ENCODE data around the gene DHX16. TPM values are rescaled to one million over a fixed set of nuclear protein-coding genes. Genes with fewer than 3 reads are reported as not detected.
"Not testable (repeated sequence)": the region's sequence is repeated elsewhere in the genome, so short reads cannot be mapped to it uniquely, and the experiment has no call there.

DHX16 gene
- polyA plus RNA-seq (ENCODE audit: insufficient read length in 4 of 4) = 10 to 100 TPM; 35.9 to 44.1 (median 40.8) TPM

- DNase-seq (ENCODE audit: low read depth in 4 of 4, low spot score in 3 of 4) = peak; percentile 96 to 98 (median 98)
Observed at GRCh38 chr6:30672445-30673253, at the start of gene DHX16. Gene DHX16, minus strand, starts transcription at chr6:30673006. Its CDS starts 165 bp downstream, at chr6:30672841.

- not testable (repeated sequence) for DNase-seq (ENCODE audit: low read depth in 4 of 4, low spot score in 3 of 4)
Observed at GRCh38 chr6:30722025-30722279, 49.1 kb upstream of the DHX16 start.

- peak in 3 of 4 donors; percentile 83 to 88 (median 83) for DNase-seq (ENCODE audit: low read depth in 4 of 4, low spot score in 3 of 4)
Observed at GRCh38 chr6:30721198-30722024, 48.6 kb upstream of the DHX16 start.

GRCh38 chr6:30720738-30721197 is 48.0 kb upstream of the DHX16 start:
- peak in 1 of 4 donors; percentile 39 for DNase-seq (ENCODE audit: low read depth in 4 of 4, low spot score in 3 of 4)

GRCh38 chr6:30719791-30720737 is 47.3 kb upstream of the DHX16 start, which contains the start of gene TUBB:
Gene TUBB, plus strand, starts transcription at chr6:30720352. Its CDS starts 155 bp downstream, at chr6:30720507.
- DNase-seq (ENCODE audit: low read depth in 4 of 4, low spot score in 3 of 4) = peak; percentile 93 to 96 (median 95)

- DNase-seq (ENCODE audit: low read depth in 4 of 4, low spot score in 3 of 4) = no peak
Observed at GRCh38 chr6:30719356-30719755, 46.5 kb upstream of the DHX16 start.

- not testable (repeated sequence) for DNase-seq (ENCODE audit: low read depth in 4 of 4, low spot score in 3 of 4)
Observed at GRCh38 chr6:30717845-30718720, 45.3 kb upstream of the DHX16 start.

- DNase-seq (ENCODE audit: low read depth in 4 of 4, low spot score in 3 of 4) = peak; percentile 94 to 99 (median 98)
Observed at GRCh38 chr6:30717129-30717844, 44.5 kb upstream of the DHX16 start, which contains the start of gene MDC1. Gene MDC1, minus strand, starts transcription at chr6:30717281. Its CDS starts 2,106 bp downstream, at chr6:30715175.

GRCh38 chr6:30716879-30717128 is 44.0 kb upstream of the DHX16 start:
- DNase-seq (ENCODE audit: low read depth in 4 of 4, low spot score in 3 of 4) = peak in 1 of 4 donors; percentile 29

- DNase-seq (ENCODE audit: low read depth in 4 of 4, low spot score in 3 of 4) = no peak
Observed at GRCh38 chr6:30714263-30714662, 41.5 kb upstream of the DHX16 start.

GRCh38 chr6:30712441-30712945 is 39.7 kb upstream of the DHX16 start:
- DNase-seq (ENCODE audit: low read depth in 4 of 4, low spot score in 3 of 4) = no peak

- no peak for DNase-seq (ENCODE audit: low read depth in 4 of 4, low spot score in 3 of 4)
Observed at GRCh38 chr6:30711758-30712380, 39.1 kb upstream of the DHX16 start.

GRCh38 chr6:30709101-30709868 is 36.5 kb upstream of the DHX16 start:
- DNase-seq (ENCODE audit: low read depth in 4 of 4, low spot score in 3 of 4) = no peak

GRCh38 chr6:30707281-30707850 is 34.6 kb upstream of the DHX16 start:
- DNase-seq (ENCODE audit: low read depth in 4 of 4, low spot score in 3 of 4) = no peak

GRCh38 chr6:30705620-30706019 is 32.8 kb upstream of the DHX16 start:
- no peak for DNase-seq (ENCODE audit: low read depth in 4 of 4, low spot score in 3 of 4)

GRCh38 chr6:30703821-30704220 is 31.0 kb upstream of the DHX16 start:
- DNase-seq (ENCODE audit: low read depth in 4 of 4, low spot score in 3 of 4) = no peak

- DNase-seq (ENCODE audit: low read depth in 4 of 4, low spot score in 3 of 4) = no peak
Observed at GRCh38 chr6:30703011-30703410, 30.2 kb upstream of the DHX16 start.
